ENCODE results near the gene HSPB1. TPM values are rescaled to one million over a fixed set of nuclear protein-coding genes. Genes with fewer than 3 reads are reported as not detected.

The HSPB1 gene
- total RNA-seq, 1 experiment from 2014 or later: 202 TPM

DNA sequence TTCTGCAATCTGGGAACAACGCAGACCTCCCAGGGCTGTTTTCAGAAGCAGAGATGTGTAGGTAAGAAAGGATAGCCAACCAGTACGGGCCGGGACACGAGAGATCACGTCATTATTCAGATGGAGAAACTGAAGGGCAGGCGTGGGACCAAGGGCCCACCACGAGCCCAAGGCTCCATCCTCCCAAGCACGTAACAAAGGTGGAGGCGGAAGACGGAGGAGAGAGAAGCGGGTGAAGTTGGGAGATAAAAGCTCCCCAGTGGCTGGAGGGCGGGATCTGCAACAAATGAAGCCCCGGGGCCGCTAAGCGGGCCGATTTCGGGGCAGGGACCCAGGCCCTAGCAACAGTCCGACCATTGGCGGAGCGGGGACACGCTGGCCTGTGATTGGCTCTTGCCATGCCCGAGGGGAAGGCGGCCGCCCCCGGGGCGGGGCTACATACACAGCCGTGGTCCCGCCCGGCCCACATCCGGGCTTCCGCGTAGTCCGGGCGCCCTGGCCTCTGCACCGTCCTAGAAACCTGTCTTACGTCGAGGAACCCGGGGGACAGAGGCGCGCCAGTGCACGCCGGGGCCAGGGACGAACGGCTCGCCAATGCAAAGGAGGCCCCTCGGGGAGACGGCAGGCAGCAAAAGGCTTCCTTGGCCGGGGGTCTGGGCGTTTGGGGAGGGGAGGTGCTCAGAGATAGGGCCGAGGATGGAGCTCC, 15.5 kb downstream of the HSPB1 start:
- H3K27me3 Mint-ChIP-seq (ENCODE audit: low read depth): no peaks in the 10 kb centered on the region
- H3K27ac Mint-ChIP-seq: peak overlapping the region; percentile 99
- H3K36me3 Mint-ChIP-seq: no peaks in the 10 kb centered on the region
- H3K9me3 Mint-ChIP-seq: no peaks in the 10 kb centered on the region
- peaks cover 26% of the 10 kb centered on the region for H3K4me1 Mint-ChIP-seq
- ChIA-PET POLR2A (interaction anchor here (0.5 to 2.8 kb wide), 24 partner anchors 11 to 476 kb away, joined by 3 to 17 read pairs (median 4); partner anchors contain the start of genes MDH2, SSC4D, STYXL1 and YWHAG), CTCF (interaction anchor here (0.6 to 3.0 kb wide), 23 partner anchors 9 to 451 kb away, joined by 3 to 19 read pairs (median 3); partner anchors contain the start of genes MDH2 and STYXL1)
- peak; percentile 84 for ATAC-seq
- peak; percentile 99 for DNase-seq (ENCODE audit: low spot score)
- peak overlapping the region; percentile 87 for H3K4me3 Mint-ChIP-seq
- TF ChIP-seq ZNF263 (CRISPR knock-in tag; IDR thresholded peaks at IDR 0.05; ENCODE audit: low read depth) (no peak), MXD4 (CRISPR knock-in tag; IDR thresholded peaks at IDR 0.05; ENCODE audit: borderline replicate concordance) (no peak), FOXK1 (CRISPR knock-in tag; IDR thresholded peaks at IDR 0.05) (peak; percentile 74; the same call in 1 of the 2 replicates), ETV6 (CRISPR knock-in tag; IDR thresholded peaks at IDR 0.05) (peak; percentile 68; the same call in 1 of the 2 replicates), NFE2L1 (CRISPR knock-in tag; IDR thresholded peaks at IDR 0.05) (no peak), RELA (CRISPR knock-in tag; IDR thresholded peaks at IDR 0.05; ENCODE audit: borderline replicate concordance) (peak; percentile 83; the same call in 1 of the 2 replicates), FOXP1 (CRISPR knock-in tag; IDR thresholded peaks at IDR 0.05; ENCODE audit: borderline replicate concordance) (peak; percentile 68; the same call in 1 of the 2 replicates), EMX1 (CRISPR knock-in tag; IDR thresholded peaks at IDR 0.05) (peak; percentile 23; the same call in 1 of the 2 replicates), JAZF1 (CRISPR knock-in tag; IDR thresholded peaks at IDR 0.05) (no peak), CBFB (CRISPR knock-in tag; IDR thresholded peaks at IDR 0.05; ENCODE audit: low read depth) (no peak), ZBTB21 (CRISPR knock-in tag; IDR thresholded peaks at IDR 0.05; ENCODE audit: borderline replicate concordance) (no peak), NFYB (CRISPR knock-in tag; conservative IDR thresholded peaks at IDR 0.05; ENCODE audit: low read depth) (peak; percentile 83), SMAD3 (CRISPR knock-in tag; IDR thresholded peaks at IDR 0.05; ENCODE audit: borderline replicate concordance) (peak; percentile 33; the same call in 1 of the 2 replicates), ZNF121 (CRISPR knock-in tag; IDR thresholded peaks at IDR 0.05) (no peak), PRRX2 (CRISPR knock-in tag; IDR thresholded peaks at IDR 0.05) (peak; percentile 76; the same call in 1 of the 2 replicates), MYBL2 (CRISPR knock-in tag; IDR thresholded peaks at IDR 0.05) (peak; percentile 44; the same call in 1 of the 2 replicates), ZNF317 (CRISPR knock-in tag; IDR thresholded peaks at IDR 0.05; ENCODE audit: borderline replicate concordance, low read depth) (no peak)
- TF ChIP-seq, protein P1, sequence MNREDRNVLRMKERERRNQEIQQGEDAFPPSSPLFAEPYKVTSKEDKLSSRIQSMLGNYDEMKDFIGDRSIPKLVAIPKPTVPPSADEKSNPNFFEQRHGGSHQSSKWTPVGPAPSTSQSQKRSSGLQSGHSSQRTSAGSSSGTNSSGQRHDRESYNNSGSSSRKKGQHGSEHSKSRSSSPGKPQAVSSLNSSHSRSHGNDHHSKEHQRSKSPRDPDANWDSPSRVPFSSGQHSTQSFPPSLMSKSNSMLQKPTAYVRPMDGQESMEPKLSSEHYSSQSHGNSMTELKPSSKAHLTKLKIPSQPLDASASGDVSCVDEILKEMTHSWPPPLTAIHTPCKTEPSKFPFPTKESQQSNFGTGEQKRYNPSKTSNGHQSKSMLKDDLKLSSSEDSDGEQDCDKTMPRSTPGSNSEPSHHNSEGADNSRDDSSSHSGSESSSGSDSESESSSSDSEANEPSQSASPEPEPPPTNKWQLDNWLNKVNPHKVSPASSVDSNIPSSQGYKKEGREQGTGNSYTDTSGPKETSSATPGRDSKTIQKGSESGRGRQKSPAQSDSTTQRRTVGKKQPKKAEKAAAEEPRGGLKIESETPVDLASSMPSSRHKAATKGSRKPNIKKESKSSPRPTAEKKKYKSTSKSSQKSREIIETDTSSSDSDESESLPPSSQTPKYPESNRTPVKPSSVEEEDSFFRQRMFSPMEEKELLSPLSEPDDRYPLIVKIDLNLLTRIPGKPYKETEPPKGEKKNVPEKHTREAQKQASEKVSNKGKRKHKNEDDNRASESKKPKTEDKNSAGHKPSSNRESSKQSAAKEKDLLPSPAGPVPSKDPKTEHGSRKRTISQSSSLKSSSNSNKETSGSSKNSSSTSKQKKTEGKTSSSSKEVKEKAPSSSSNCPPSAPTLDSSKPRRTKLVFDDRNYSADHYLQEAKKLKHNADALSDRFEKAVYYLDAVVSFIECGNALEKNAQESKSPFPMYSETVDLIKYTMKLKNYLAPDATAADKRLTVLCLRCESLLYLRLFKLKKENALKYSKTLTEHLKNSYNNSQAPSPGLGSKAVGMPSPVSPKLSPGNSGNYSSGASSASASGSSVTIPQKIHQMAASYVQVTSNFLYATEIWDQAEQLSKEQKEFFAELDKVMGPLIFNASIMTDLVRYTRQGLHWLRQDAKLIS (CRISPR knock-in tag; IDR thresholded peaks at IDR 0.05; ENCODE audit: borderline replicate concordance): no peak
- TF ChIP-seq, protein P2, sequence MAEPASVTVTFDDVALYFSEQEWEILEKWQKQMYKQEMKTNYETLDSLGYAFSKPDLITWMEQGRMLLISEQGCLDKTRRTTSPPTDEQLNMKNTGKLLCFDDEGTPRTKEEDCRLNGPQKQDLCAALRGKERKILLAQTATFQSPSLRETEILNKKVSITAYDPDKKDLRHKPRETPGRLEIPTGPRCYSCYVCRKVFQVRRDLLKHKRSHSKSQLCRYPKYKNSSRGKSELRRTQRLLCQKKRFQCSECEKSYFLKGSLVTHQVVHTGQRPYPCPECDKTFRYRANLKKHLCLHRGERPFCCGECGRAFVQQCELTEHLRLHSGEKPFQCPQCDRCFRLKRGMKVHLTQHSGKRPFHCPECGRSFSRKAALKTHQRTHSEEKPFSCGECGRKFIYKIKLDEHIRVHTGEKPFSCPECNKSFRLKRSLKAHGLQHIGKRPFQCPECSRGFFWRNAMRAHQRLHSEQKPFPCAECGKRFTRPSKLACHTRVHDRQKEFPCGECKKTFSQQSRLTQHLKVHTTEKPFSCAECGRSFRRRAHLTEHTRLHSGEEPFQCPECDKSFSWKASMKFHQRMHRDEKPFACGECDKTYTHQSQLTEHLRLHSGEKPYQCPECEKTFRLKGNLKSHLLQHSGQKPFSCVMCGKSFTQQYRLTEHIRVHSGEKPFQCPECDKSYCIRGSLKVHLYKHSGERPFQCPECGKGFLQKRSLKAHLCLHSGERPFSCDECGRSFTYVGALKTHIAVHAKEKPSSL (CRISPR knock-in tag; conservative IDR thresholded peaks at IDR 0.05): no peak
- TF ChIP-seq, protein P3, sequence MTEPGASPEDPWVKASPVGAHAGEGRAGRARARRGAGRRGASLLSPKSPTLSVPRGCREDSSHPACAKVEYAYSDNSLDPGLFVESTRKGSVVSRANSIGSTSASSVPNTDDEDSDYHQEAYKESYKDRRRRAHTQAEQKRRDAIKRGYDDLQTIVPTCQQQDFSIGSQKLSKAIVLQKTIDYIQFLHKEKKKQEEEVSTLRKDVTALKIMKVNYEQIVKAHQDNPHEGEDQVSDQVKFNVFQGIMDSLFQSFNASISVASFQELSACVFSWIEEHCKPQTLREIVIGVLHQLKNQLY (CRISPR knock-in tag; IDR thresholded peaks at IDR 0.05): no peak
- TF ChIP-seq, protein P4, sequence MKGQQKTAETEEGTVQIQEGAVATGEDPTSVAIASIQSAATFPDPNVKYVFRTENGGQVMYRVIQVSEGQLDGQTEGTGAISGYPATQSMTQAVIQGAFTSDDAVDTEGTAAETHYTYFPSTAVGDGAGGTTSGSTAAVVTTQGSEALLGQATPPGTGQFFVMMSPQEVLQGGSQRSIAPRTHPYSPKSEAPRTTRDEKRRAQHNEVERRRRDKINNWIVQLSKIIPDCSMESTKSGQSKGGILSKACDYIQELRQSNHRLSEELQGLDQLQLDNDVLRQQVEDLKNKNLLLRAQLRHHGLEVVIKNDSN (CRISPR knock-in tag; IDR thresholded peaks at IDR 0.05): 0 out of 2 replicates have a peak, but pooled peaks have one; percentile 18
- TF ChIP-seq, protein P5, sequence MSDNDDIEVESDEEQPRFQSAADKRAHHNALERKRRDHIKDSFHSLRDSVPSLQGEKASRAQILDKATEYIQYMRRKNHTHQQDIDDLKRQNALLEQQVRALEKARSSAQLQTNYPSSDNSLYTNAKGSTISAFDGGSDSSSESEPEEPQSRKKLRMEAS (CRISPR knock-in tag; IDR thresholded peaks at IDR 0.05): 0 out of 2 replicates have a peak, but pooled peaks have one; percentile 10
- TF ChIP-seq, protein P6, sequence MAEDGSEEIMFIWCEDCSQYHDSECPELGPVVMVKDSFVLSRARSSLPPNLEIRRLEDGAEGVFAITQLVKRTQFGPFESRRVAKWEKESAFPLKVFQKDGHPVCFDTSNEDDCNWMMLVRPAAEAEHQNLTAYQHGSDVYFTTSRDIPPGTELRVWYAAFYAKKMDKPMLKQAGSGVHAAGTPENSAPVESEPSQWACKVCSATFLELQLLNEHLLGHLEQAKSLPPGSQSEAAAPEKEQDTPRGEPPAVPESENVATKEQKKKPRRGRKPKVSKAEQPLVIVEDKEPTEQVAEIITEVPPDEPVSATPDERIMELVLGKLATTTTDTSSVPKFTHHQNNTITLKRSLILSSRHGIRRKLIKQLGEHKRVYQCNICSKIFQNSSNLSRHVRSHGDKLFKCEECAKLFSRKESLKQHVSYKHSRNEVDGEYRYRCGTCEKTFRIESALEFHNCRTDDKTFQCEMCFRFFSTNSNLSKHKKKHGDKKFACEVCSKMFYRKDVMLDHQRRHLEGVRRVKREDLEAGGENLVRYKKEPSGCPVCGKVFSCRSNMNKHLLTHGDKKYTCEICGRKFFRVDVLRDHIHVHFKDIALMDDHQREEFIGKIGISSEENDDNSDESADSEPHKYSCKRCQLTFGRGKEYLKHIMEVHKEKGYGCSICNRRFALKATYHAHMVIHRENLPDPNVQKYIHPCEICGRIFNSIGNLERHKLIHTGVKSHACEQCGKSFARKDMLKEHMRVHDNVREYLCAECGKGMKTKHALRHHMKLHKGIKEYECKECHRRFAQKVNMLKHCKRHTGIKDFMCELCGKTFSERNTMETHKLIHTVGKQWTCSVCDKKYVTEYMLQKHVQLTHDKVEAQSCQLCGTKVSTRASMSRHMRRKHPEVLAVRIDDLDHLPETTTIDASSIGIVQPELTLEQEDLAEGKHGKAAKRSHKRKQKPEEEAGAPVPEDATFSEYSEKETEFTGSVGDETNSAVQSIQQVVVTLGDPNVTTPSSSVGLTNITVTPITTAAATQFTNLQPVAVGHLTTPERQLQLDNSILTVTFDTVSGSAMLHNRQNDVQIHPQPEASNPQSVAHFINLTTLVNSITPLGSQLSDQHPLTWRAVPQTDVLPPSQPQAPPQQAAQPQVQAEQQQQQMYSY (CRISPR knock-in tag; IDR thresholded peaks at IDR 0.05): peak; percentile 40; the same call in 1 of the 2 replicates

All from WTC11 (cell line).